ENCODE data around the gene SELENOP.
"Not testable (repeated sequence)": the region's sequence is repeated elsewhere in the genome, so short reads cannot be mapped to it uniquely, and the experiment has no call there.

Gene SELENOP, protein sequence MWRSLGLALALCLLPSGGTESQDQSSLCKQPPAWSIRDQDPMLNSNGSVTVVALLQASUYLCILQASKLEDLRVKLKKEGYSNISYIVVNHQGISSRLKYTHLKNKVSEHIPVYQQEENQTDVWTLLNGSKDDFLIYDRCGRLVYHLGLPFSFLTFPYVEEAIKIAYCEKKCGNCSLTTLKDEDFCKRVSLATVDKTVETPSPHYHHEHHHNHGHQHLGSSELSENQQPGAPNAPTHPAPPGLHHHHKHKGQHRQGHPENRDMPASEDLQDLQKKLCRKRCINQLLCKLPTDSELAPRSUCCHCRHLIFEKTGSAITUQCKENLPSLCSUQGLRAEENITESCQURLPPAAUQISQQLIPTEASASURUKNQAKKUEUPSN

DNA sequence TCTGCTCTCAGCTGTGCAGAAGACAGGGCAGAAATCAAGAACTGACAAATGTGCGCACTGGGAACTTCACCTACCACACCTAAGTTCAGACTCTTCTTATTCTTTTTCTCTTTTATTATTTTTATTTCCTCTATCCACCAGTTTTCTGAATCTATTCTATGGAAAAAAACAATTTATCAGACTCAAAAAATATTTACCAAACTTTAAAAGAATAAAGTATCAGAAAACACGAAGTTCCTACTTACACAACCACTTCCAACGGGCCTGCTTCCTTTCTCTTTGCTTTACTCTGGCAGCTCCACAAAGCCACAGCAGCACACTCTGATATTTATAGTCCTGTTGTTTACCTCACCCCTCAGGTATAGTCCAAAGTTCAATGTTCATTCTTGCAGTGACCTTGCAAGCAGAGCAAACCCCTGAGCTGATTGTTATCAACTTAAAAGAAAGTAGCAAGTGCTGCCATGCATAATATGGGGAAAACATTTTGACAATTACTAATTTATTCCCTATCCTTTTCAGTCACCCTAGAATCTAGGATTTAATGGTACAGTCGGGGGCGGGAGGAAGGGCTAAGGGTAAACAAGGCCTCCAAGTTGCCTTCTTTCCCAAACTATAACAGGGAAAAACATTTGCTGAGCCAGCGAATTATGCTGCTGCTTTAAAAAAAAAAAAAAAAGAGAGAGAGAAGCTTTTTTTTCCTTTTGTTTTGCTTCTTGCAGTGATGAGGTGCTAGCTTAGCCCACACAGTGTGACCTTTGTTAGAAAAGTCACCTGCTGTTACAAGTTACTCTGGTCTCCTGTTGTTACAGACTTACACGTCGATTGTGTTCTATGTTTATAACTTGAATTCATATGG is at the start of gene SELENOP:
Gene SELENOP, minus strand, starts transcription at position 302 of the 856 bp plus-strand sequence. CDS start 3,539 bp downstream, outside the sequence.
- DNase-seq: no peak

DNA sequence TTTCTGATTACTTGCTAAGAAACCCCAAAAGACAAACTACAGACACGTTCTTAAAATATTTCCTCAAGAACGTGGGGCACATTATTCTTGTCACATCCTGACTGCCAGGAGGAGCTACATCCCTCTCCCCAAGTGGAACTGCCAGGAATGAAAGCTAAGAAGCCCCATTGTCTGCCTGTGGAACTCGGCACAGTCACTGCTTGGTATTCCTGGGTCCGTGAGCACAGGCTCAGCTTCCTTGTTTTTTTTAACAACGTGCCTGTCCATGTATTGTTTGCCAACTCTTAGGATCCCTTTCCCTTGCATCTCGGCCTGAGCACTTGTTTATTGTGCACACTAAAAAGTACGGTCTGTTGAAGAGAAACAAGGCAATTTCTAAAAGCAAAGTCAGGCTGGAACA is 47.0 kb upstream of the SELENOP start:
- no peak for DNase-seq

DNA sequence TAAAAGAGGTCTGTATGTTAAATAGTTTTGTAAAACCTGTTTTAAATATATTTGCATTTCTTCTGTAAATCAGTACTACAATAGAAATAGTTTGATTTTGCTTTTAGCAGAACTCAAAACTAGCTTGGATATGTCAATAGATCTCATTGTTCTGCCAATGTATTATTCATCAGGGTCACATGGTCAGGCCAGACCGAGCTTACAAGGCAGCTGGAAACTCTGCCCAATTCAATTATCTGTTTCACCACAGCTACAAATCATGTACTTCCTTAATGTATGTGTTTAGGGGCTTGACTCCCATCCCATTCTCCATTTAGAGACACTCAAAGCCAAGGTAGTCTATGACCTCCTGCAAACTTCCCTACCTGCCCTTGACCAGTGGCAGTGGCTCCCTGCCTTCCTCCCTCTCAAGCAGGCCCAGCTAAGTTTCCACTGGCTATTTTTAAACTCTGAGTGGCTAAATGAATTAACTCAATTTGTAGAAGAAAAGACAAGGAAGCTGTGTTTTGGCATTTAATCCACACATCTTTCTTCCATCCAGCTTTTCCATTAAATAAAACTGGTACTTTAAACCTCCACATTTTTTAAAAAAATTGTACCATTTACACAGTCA is 46.4 kb upstream of the SELENOP start:
- no peak for DNase-seq

DNA sequence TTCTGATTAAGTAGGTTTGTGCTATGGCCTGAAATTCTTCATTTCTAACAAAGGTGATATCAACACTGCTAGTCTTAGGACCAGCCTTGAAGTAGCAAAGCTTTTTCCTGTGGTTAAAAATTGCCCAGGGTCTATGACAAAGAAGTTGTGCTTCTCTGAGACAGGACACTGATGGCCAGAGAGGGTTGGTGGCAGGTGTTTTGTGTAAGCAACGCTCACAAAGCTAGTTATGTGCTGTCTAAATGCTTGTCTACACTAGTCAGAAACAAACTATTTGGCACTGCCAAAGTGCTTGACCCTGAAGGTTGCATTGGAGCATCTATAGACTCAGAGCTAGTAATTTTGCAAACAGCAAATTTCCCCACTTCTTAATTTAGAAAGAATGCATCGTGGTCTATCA is 44.1 kb upstream of the SELENOP start:
- no peak for DNase-seq

DNA sequence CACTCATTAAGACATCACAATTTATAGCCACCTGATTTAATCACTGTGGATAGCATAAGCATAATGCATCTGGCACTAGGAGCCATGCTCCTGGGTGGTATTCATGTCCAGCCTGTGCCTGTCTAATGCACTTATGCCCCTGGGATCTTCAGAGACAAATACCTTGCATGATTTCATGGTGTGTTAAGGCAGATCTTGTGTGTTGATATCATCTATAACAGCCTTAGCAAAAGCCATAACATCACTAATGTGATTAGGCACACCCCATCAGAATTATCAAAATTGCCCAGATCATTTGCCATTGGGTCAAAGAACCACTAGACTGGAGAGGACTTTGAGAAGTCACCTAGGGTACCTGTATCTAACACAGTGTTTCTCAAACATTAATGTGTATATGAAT is 43.7 kb upstream of the SELENOP start:
- no peak for DNase-seq

DNA sequence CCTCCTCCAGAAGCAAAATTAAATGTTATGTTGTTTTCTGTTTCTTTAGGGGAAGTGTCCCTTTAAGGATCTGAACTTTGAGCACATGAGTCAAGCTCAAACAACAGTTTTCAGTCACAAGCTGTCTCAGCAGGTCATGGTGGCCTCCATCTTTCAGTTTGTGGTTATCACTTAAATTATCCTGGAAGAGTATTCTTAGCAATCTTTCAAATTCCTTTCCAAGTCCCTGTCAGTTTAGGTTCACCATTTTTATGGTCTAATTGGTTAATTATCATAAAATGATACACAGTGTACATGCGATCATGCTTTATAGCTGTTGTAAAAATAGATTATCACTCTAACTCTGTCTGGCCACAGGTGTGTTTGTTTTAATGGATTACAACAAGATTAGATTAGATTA is 43.1 kb upstream of the SELENOP start:
- no peak for DNase-seq

DNA sequence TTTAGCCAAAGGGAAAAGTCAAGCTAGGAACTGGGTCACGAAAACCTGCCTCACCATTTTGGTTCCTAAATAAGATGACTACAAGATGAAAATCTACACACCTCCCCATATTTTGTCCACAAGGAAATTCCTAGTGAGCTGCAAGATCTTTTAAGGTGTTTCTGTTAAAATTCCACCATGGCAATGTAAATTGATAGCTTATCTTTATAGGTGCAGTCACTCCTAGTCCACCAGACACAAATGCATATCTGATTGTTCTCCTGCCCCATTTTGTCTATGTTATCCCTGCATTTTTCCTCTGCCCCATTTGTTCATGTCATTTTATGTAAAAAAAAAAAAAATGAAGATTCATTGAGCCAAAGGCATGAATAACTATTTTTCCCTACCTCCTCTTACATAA is 41.1 kb upstream of the SELENOP start:
- DNase-seq: no peak

DNA sequence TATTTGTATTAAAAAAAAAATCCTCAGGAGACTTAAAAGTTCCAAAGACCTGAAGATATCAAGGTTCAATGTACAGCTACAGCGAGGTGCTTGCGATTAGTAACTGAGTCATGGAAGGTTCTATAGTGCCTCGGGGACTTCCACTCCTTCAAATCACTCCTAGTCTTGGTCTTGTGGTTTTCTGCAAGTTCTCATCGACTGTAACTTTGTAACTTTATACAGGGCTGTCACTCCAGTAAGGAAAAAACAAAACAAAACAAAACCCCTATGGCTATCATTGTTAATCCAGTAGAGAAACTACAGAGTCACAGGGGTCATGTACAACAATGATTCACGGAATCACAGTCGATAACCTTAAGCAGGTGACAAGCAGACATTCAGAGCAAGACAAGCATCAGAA is 39.8 kb upstream of the SELENOP start:
- no peak for DNase-seq

DNA sequence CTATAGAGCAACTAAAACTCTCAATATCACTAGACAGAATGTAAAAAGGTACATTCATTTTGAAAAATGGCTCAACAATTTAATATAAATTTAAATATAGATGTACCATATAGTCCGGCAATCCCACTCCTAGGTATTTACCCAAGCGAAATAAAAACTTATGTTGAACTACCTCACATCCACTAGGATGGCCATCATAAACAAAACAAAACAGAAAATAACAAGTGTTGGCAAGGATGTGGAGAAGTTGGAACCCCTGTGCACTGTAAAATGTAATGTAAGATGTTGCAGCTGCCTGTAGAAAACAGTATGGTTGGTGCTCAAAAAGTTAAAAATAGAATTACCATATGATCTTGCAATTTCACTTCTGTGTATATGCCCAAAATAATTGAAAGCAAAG is 36.9 kb upstream of the SELENOP start:
- no peak for DNase-seq

DNA sequence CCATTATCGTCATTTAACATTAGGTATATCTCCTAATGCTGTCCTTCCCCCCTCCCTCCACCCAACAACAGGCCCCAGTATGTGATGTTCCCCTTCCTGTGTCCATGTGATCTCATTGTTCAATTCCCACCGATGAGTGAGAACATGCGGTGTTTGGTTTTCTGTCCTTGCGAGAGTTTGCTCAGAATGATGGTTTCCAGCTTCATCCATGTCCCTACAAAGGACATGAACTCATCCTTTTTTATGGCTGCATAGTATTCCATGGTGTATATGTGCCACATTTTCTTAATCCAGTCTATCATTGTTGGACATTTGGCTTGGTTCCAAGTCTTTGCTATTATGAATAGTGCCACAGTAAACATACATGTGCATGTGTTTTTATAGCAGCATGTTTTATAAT is 32.7 kb upstream of the SELENOP start:
- DNase-seq: not testable (repeated sequence)

DNA sequence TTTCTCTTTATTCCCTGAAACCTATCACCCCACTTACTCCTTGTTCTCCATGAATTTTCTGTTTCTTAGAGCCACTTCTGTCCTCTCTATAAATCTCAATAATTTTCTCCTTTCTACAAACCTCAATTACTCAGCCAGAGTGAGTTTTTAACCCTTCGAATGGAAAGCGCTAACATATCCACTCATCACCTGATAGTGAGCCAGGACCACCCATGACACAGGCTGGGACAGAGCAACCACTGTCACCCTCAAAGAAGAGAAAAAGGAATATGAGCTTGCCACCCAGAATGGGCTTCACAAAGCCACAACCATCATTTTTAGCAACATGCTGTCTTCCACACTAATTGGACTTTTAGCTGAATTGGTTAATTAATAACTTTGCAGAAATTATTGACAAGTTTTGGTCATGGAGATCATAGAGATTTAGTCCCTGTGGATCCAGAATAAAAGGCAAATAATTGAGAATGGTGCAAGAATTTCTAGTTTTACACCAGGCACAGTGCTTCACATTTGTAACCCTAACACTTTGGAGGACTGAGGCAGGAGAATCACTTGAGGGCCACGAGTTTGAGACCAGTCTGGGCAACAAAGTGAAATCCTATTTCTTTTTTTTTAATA is 32.1 kb upstream of the SELENOP start:
- DNase-seq: no peak

DNA sequence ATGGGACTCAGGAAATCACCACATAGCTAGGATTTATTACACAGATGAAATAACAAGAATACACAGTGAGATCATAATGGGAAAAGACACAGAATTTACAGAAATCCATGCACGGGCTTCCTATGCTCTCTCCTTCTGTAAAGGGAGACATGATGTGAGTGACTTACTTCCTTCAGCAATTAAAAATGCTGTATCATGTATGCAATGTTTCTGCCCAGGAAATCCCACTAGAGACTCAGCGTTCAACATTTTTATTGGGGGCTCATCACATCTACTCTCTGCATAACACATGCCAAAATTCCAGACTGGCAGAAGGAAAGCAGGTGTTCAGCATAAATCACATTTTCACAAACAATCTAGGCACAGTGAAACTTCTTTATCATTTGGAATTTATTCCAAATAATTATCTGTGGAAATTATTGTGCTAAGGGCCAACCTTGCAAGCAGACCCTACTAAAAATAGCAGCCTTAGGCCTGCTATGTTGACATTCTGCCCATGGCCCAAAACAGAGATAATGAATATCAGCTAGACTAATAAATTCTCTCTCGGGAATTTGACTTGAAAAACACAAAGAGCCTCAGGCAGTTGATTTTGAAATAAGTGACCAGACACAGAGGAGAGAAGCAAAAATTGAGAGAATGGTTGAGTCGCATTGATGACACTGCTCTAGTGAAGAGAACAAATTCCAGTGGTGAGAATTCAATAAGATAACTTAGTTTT is 31.4 kb upstream of the SELENOP start:
- DNase-seq: no peak

DNA sequence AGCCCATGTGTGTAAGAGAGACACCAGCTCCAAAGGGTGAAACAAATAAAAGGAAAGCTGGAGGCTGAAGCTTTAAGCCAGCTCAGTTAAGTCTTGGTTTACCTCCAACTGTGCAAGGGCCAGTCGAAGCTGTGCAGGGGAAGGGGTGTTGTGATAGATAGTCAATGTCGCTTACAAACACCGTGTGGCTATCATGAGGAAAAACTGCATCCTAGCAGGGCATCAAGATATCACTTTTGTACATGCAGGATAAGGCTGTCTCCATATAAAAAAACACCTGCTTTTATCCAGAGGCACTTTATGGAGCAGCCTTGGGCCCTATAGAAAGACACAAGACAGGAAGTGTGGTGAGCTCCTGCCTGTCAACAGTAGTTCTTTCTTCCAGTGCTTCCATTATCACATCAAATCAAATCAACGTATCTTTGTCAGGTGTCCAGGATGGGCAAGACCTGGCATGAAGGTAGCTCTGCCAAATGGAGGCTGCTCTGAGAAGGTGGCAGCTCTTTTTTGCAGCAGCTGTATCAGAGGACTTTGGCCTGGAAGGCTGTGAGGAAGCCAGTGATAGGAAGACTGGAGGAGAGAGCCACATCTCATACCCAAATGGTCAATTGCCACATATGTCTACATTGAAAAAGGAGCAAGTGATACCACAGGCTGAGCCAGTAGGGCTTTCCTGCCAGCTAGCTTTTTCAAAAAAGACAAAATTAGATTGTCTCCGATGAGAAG is 29.3 kb upstream of the SELENOP start:
- no peak for DNase-seq

DNA sequence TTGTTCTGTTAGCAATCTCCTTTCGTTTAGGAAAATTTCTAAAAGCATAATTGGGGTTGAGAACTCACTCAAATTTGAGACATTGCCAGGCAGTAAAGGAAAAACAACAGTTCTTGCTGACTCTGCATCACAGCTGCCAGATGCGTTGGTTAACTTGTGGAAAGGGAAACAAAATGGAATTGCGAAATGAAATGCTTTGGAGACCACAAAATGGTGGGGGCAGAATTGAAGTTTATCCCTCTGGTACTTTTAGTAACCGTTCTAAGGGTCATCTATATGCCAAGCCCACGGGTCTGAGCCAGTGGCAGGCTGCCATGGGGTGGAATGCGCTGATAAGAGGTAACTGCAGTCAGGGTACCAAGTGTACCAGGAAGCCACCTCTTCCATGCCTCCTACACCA is 28.6 kb upstream of the SELENOP start:
- DNase-seq: peak; percentile 12

DNA sequence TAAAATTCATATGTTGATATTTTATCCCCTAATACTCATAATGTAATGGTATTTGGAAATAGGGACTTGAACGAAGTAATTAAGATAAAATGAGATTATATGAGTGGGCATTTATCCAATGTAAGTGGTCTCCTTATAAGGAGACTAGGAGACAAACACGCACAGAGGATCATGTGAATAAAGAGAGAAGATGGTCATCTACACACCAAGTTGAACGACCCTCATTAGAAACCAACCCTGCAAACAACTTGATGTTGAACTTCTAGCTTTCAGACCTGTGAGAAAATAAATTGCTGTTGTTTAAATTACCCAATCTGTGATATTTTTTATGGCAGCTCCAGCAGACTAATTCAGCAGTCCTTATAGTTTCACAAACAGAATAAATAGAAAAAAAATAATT is 27.5 kb upstream of the SELENOP start:
- no peak for DNase-seq

DNA sequence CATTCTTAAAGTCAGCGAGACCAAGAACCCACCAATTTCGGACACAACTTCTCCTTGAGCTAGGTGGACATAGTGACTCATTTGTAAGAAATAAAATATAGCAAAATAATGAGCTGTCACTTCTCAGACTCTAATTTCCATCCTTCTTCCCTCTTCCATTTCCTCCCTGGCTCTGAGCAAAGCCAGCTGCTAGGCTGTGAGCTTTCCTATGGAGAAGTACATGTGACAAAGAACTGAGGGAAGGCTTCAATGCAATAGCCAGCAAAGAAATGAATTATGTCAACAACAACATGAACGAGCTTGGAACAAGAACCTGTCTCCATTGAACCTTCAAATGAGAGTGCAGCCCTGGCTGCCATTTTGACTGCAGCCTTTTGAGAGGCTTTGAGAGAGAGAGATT is 25.9 kb upstream of the SELENOP start:
- DNase-seq: no peak

DNA sequence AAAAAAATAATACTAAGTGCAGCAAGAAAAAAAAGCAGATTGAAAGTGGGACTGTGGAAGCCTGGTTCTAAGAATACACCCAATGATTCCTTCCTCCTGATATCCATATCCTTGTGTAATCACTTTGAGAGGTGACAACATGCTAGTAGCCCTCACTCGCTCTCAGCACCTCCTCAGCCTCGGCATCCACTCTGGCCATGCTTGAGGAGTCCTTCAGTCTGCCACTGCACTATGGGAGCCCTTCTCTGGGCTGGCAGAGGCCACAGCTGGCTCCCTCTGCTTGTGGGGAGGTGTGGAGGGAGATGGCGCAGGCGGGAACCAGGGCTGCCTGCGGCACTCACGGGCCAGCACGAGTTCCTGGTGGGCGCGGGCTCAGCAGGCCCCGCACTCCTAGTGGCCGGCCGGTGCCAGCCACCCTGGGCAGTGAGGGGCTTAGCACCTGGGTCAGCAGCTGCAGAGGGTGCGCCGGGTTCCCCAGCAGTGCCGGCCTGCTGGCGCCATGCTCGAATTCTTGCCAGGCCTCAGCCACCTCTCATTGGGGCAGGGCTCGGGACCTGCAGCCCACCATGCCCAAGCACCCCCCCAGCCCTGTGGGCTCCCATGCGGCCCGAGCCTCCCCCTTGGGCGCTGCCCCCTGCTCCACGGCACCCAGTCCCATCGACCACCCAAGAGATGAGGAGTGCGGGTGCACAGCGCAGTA is 24.5 kb upstream of the SELENOP start:
- DNase-seq: no peak

DNA sequence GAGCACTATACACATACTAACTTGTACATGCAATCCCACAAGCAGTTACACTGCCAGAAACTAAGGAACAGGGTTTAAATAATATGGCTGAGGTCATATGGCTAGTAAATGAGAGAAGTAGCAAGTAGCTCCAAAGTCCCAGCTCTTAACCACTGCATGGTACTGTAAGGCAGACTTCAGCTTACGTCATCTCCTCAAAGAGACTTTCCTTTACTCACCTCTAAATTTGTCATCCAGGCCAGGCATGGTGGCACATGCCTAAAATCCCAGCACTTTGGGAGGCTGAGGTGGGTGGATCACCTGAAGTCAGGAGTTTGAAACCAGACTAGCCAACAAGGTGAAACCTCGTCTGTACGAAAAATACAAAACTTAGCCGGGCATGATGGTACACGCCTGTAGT is 20.4 kb upstream of the SELENOP start:
- no peak for DNase-seq

DNA sequence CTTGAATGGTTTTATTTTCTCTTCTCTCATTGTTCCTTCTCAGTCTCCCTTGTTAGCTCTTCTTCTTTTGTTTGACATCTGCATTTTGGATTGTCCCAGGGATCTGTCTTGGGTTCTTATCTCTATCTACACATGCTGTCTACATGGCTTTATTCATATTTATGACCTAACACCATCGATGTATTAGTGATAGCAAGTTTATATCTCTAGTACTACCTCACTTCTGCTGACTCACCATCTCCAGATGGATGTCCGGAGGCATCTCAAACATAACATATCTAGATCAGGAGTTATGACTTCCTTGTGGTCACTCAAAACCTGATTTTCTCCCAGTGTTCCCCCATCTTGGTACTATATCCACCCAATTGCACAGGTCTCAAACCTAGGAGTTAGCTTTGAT is 19.2 kb upstream of the SELENOP start:
- no peak for DNase-seq

DNA sequence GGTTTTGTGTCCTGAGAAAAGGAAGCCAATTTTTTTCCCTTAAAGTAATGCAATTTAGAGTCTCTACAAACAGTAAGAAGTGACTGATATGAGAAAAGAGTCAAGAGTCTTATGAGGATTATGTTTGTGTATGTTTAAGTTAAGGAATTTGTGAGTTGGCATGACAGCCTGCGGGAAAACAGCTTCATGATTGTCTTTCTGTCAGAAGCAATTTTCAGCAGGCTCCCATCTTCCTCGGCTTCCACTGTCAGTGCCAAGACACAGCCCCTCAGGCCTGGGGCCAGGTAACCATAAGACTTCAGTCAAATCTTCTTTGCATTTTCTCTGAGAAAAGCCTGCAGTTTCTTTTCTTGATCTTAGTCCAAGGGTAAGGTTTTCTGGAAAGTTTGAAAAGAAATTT is 17.0 kb upstream of the SELENOP start:
- DNase-seq: no peak

All from T1000 (cell line).